GM21515 (cell line): ENCODE data around the gene CALCOCO2.
"Not testable (repeated sequence)": the region's sequence is repeated elsewhere in the genome, so short reads cannot be mapped to it uniquely, and the experiment has no call there.

Experiments used
- ATAC-seq: cut with Tn5 transposase; IDR thresholded peaks from one replicate; pipeline ENCODE4 v1.9.1; 2021; ENCODE audit not compliant: unreplicated experiment

The CALCOCO2 gene

GRCh38 chr17:48820936-48821335 lies 9.9 kb upstream of the CALCOCO2 start:
- not testable (repeated sequence) for ATAC-seq

GRCh38 chr17:48825446-48826381 lies 5.1 kb upstream of the CALCOCO2 start:
- ATAC-seq = no peak

DNA sequence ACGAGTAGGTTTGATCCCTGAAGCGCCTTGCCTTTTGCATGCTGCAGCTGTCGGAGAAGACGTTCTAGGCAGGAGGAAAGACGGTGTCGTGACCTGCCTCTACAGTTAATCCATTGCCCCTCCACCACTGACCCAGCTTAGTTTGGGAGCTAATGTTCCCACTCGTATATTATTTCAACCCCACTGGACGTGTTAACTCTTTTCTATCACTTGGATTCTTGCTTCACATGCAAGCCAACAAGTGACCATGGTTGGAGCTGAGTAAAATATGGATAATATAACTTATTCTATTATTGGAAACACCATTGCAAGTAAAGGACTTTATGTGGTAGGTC lies 681 bp downstream of the CALCOCO2 start:
- ATAC-seq = no peak

DNA sequence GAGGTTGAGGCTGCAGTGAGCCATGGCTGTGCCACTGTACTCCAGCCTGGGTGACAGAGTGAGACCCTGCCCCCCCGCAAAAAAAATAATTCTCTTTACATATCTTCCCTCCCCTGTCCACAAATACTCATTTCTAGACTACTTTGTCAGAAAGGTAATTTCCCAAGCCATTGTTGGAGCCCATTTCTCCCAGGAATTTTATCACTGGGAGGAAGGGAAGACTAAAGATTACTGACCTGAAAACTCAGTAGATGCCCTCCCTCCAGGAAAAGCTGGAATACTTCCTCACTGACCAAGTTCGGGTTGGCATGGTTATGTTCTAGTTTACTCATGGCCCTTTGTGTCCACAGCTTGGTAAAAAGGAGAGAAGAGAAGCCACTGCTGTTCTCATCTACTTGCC lies 4.1 kb downstream of the CALCOCO2 start:
- no peak for ATAC-seq

- no peak for ATAC-seq
Measured at GRCh38 chr17:48835971-48836370, 5.1 kb downstream of the CALCOCO2 start.

DNA sequence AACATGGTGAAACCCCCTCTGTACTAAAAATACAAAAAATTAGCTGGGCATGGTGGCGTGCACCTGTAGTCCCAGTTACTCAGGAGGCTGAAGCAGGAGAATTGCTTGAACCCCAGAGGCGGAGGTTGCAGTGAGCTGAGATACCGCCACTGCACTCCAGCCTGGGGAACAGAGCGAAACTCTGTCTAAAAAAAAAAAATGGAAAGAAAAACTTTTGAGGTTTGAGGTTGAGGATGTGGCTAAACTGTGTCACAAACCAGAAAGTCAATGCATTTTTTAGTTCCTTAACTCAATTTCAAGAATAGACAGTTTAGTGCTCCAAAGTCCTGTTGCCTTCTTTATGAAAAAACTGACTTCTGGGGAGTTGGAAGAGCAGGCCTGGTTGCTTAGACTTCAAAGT lies 6.6 kb downstream of the CALCOCO2 start:
- ATAC-seq = not testable (repeated sequence)

GRCh38 chr17:48840441-48840840 lies 9.6 kb downstream of the CALCOCO2 start:
- no peak for ATAC-seq

GRCh38 chr17:48841395-48841831 lies 10.6 kb downstream of the CALCOCO2 start:
- peak; percentile 68 for ATAC-seq

DNA sequence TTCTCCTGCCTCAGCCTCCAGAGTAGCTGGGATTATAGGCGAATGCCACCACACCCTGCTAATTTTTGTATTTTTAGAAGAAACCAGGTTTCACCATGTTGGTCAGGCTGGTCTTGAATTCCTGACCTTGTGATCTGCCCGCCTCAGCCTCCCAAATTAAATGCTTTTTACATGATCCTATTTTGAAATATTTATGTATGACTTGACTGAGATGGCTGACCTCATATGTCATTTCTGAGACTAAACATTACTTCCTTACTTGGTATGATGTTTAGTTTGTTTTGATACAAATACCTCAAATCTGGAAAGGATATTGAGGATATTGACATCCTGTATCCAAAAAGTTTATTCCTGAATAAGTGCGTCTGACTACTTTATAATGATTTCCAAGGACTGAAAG lies 11.9 kb downstream of the CALCOCO2 start:
- ATAC-seq = no peak

- ATAC-seq = no peak
Measured at GRCh38 chr17:48843187-48843900, 12.5 kb downstream of the CALCOCO2 start.

- ATAC-seq = no peak
Measured at GRCh38 chr17:48850792-48851323, 20.0 kb downstream of the CALCOCO2 start.

- ATAC-seq = no peak
Measured at GRCh38 chr17:48854774-48855476, 24.1 kb downstream of the CALCOCO2 start.

GRCh38 chr17:48856122-48856821 lies 25.4 kb downstream of the CALCOCO2 start:
- ATAC-seq = no peak

GRCh38 chr17:48860034-48860433 lies 29.2 kb downstream of the CALCOCO2 start:
- no peak for ATAC-seq

GRCh38 chr17:48860456-48860855 lies 29.6 kb downstream of the CALCOCO2 start:
- ATAC-seq = no peak

GRCh38 chr17:48868916-48869500 lies 38.2 kb downstream of the CALCOCO2 start:
- ATAC-seq = no peak

- ATAC-seq = no peak
Measured at GRCh38 chr17:48869821-48870318, 39.0 kb downstream of the CALCOCO2 start.

DNA sequence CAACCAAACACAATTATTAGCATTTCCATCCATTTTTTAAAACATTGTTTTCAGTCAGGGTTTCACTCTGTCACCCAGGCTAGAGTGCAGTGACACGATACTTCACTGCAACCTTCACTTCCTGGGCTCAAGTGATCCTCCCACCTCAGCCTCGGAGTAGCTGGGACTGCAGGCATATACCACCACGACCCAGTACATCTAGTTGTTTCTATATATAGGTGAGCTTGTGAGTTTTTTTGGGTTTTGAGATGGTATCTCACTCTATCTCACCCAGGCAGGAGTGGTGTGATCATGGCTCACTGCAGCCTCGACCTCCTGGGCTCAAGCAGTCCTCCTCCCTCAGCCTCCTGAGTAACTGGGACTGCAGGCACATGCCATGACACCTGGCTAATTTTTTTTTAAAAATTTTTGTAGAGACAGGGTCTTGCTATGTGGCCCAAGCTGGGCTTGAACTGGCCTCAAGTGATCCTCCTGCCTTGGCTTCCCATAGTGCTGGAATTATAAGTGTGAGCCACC lies 40.3 kb downstream of the CALCOCO2 start:
- ATAC-seq = no peak

- ATAC-seq = no peak
Measured at GRCh38 chr17:48871551-48872351, 40.9 kb downstream of the CALCOCO2 start.
